GM12875 (cell line): ENCODE results near the gene VEPH1.
A peak's percentile ranks its signal among the peaks of the same experiment; 100 is the strongest.

Experiments
- H3K4me3 ChIP-seq: one replicate; pipeline ENCODE4 v1.5.1; 2011; ENCODE audit warnings: low read depth, low read length, control low read depth
- TF ChIP-seq, protein P1 (sequence below): IDR thresholded peaks from 2 replicates; pipeline ENCODE4 v1.5.1; 2011; ENCODE audit warnings: low read depth, mild to moderate bottlenecking, control low read depth, inconsistent platforms, low read length, moderate library complexity, borderline replicate concordance; ENCODE audit not compliant: insufficient read depth

VEPH1 gene

GRCh38 chr3:157464321-157464720 is 38.9 kb downstream of the VEPH1 start:
- TF ChIP-seq, protein P1, sequence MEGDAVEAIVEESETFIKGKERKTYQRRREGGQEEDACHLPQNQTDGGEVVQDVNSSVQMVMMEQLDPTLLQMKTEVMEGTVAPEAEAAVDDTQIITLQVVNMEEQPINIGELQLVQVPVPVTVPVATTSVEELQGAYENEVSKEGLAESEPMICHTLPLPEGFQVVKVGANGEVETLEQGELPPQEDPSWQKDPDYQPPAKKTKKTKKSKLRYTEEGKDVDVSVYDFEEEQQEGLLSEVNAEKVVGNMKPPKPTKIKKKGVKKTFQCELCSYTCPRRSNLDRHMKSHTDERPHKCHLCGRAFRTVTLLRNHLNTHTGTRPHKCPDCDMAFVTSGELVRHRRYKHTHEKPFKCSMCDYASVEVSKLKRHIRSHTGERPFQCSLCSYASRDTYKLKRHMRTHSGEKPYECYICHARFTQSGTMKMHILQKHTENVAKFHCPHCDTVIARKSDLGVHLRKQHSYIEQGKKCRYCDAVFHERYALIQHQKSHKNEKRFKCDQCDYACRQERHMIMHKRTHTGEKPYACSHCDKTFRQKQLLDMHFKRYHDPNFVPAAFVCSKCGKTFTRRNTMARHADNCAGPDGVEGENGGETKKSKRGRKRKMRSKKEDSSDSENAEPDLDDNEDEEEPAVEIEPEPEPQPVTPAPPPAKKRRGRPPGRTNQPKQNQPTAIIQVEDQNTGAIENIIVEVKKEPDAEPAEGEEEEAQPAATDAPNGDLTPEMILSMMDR = no peak
- H3K4me3 ChIP-seq = no peak overlapping the region

GRCh38 chr3:157463816-157464215 is 39.4 kb downstream of the VEPH1 start:
- TF ChIP-seq, protein P1 = no peak
- no peak overlapping the region for H3K4me3 ChIP-seq

DNA sequence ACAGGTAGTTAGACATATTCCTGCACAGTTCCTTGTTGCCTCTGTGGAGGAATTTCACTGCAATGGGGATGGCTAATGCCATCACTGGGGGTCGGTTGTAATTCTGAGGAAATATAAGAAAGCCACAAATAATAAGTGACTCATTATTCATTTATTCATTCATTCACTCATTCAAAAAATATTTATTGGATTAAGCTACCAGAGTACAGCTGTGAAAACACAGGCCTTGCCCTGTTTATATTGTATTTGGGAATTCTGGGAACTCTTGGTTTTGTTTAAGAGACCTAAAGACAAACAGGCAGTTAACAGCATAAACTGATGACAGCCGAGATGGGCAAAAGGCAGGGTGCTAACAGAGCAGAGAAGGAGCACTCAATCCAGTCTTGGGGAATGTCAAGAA is 43.0 kb downstream of the VEPH1 start:
- no peak overlapping the region for H3K4me3 ChIP-seq
- TF ChIP-seq, protein P1 = no peak

DNA sequence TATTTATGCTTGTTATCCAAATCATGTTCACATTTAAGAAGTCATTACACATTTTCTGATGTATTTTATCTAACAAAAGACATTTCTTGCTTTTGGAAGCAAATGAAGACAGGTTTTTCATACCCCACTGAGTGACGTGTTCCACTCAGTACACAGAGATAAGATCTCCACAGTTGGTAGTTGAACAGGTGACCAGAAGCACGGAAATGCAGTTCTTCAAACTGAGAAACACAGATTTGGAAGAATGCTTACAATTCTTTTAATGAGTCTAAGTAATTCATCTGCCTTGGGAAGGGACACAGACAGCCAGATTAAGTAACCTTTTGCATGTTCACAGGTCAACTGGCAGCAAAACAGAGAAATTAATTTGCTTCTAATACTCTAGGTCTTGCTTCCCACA is 43.5 kb downstream of the VEPH1 start:
- H3K4me3 ChIP-seq = no peak overlapping the region
- TF ChIP-seq, protein P1 = no peak

DNA sequence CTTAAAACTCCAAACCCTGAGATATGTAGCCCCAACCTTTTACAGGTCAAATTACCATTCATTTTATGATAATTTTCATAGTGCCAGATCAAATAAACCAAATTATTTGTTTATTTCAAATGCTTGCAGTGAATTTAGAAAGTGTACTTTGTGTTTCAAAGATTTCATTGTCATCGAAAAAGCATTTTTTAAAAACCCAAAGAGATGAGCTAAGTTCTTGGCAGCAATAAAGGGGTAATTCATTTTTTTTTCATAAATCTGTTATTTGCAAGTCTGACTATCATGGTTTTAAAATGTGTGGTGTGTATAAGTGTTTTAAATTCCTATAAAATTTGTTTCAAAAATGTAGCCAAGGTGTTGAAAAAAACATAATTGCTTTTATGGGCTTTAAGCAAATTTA is 49.4 kb downstream of the VEPH1 start:
- no peak overlapping the region for H3K4me3 ChIP-seq
- TF ChIP-seq, protein P1 = no peak

DNA sequence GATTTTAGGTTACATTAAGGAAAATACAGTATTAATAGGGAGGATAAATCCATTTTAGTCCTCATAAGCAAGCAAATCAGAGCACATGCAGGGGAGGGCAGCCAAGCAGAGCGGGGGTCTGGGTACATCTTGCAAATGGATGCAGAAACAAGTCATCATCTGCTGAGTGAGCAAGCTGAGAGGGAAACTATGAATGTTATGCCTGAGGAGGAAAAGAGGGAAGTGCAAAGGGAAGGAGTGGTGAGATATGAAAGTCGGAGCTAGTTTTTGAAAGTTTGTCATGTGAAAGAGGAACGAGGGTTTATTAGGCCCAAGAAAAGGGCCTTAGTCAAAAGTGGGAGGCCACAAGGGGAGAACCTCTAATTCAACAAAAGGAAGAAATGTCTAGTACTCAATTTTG is 51.1 kb downstream of the VEPH1 start:
- H3K4me3 ChIP-seq = no peak overlapping the region
- TF ChIP-seq, protein P1 = no peak

DNA sequence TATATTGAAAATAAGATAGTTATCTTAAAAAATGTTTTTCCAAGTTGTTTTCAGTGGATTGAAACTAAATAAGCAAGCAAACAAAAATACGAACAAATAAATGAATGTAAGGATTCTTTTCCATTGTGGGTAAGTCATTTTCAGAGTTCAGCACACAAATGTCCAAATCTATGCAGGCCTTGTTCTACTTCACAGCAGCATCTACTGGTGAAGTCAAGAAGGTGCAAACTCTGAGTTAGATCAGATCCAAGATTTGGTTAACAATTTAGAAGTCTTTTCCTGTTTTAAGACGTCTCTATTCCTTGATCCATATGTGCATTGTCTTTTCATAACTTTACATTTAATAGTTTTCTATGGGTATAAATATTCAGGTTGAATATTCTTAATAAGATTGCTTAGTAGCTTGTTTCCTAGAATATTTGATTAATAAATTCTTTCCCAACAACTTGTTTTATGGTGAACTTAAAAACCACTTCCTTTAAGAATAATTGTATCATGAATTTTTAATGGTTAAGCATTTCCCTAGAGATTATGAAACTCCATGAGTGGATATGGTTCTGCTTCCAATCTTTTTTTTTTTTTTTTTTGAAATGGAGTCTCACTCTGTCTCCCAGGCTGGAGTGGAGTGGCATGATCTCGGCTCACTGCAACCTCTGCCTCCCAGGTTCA is 56.1 kb downstream of the VEPH1 start:
- TF ChIP-seq, protein P1 = 0 out of 2 replicates have a peak, but pooled peaks have one; percentile 13

More for the DNA sequence above, 56.1 kb downstream of the VEPH1 start:
- no peak overlapping the region for H3K4me3 ChIP-seq
